Astrocyte (in vitro differentiated cells and primary cell): ENCODE measurements around the gene PPP1R7. TPM values are rescaled to one million over a fixed set of nuclear protein-coding genes. Genes with fewer than 3 reads are reported as not detected.

Experiments
- DNase-seq: peaks from one replicate; pipeline ENCODE4 v3.0.0-alpha.2; 2010; ENCODE audit warnings: low read depth
- FAIRE-seq: peaks from 2 replicates; lab custom pipeline; 2011; peaks lifted over from hg19 to GRCh38; lab: Jason Lieb, UNC
- H2AFZ ChIP-seq: 2 replicates; pipeline ENCODE4 v1.6.0; 2012; ENCODE audit warnings: low read depth, low read length, inconsistent platforms
- H3K27ac ChIP-seq: 2 replicates; pipeline ENCODE4 v1.5.1; 2011; ENCODE audit warnings: low read depth, low read length, inconsistent platforms
- H3K27me3 ChIP-seq: 2 replicates; pipeline ENCODE4 v1.6.0; 2011; ENCODE audit warnings: low read length, inconsistent platforms; ENCODE audit not compliant: insufficient read depth
- H3K36me3 ChIP-seq: 2 replicates; pipeline ENCODE4 v1.5.1; 2011; ENCODE audit warnings: low read length, inconsistent platforms; ENCODE audit not compliant: insufficient read depth
- H3K4me1 ChIP-seq: 2 replicates; pipeline ENCODE4 v1.5.1; 2011; ENCODE audit warnings: low read length, inconsistent platforms; ENCODE audit not compliant: insufficient read depth
- H3K4me2 ChIP-seq: 2 replicates; pipeline ENCODE4 v1.6.0; 2012; ENCODE audit warnings: low read length, inconsistent platforms
- H3K4me3 ChIP-seq: 2 replicates; pipeline ENCODE4 v1.5.1; 2011; ENCODE audit warnings: low read depth, mild to moderate bottlenecking, low read length, inconsistent platforms; ENCODE audit not compliant: insufficient read depth
- H3K79me2 ChIP-seq: 2 replicates; pipeline ENCODE4 v1.6.0; 2012; ENCODE audit warnings: mild to moderate bottlenecking, low read length, inconsistent platforms; ENCODE audit not compliant: insufficient read depth
- H3K9ac ChIP-seq: 2 replicates; pipeline ENCODE4 v1.6.0; 2012; ENCODE audit warnings: mild to moderate bottlenecking, low read length, inconsistent platforms
- H3K9me3 ChIP-seq: 2 replicates; pipeline ENCODE4 v1.5.1; 2012; ENCODE audit warnings: low read depth, mild to moderate bottlenecking, low read length, inconsistent platforms; ENCODE audit not compliant: insufficient read depth
- H4K20me1 ChIP-seq: 2 replicates; pipeline ENCODE4 v1.6.0; 2012; ENCODE audit warnings: low read length, inconsistent platforms; ENCODE audit not compliant: insufficient read depth
- H3K27ac Mint-ChIP-seq: one replicate; pipeline ENCODE4 v1.8.0; 2021; ENCODE audit warnings: mild to moderate bottlenecking, mixed read lengths; ENCODE audit not compliant: unreplicated experiment
- H3K27me3 Mint-ChIP-seq: one replicate; pipeline ENCODE4 v1.8.0; 2021; ENCODE audit warnings: low read depth, mixed read lengths; ENCODE audit not compliant: unreplicated experiment
- H3K36me3 Mint-ChIP-seq: one replicate; pipeline ENCODE4 v1.8.0; 2021; ENCODE audit warnings: low read depth, mixed read lengths; ENCODE audit not compliant: unreplicated experiment
- H3K4me1 Mint-ChIP-seq: one replicate; pipeline ENCODE4 v1.8.0; 2021; ENCODE audit warnings: low read depth, mixed read lengths; ENCODE audit not compliant: unreplicated experiment
- H3K4me3 Mint-ChIP-seq: one replicate; pipeline ENCODE4 v1.8.0; 2021; ENCODE audit warnings: mild to moderate bottlenecking, moderate library complexity, mixed read lengths; ENCODE audit not compliant: unreplicated experiment
- H3K9me3 Mint-ChIP-seq: one replicate; pipeline ENCODE4 v1.8.0; 2021; ENCODE audit warnings: mild to moderate bottlenecking, mixed read lengths; ENCODE audit not compliant: unreplicated experiment
- EZH2 ChIP-seq: IDR thresholded peaks from 2 replicates; pipeline ENCODE4 v1.6.1; 2012; ENCODE audit warnings: mild to moderate bottlenecking, low read length, inconsistent platforms; ENCODE audit not compliant: insufficient read depth
- total RNA-seq: library from RNA; stranded (reverse); gene quantifications from 2 replicates; pipeline ENCODE4 v1.2.1, GENCODE V29; 2021
- TF ChIP-seq, protein P1 (sequence below): IDR thresholded peaks from 2 replicates; pipeline ENCODE4 v1.5.1; 2011; ENCODE audit warnings: low read depth, mild to moderate bottlenecking, inconsistent platforms, low read length, moderate library complexity; ENCODE audit not compliant: insufficient read depth

Gene PPP1R7
- total RNA-seq, 1 donor from 2014 or later: 53.4 TPM

DNA sequence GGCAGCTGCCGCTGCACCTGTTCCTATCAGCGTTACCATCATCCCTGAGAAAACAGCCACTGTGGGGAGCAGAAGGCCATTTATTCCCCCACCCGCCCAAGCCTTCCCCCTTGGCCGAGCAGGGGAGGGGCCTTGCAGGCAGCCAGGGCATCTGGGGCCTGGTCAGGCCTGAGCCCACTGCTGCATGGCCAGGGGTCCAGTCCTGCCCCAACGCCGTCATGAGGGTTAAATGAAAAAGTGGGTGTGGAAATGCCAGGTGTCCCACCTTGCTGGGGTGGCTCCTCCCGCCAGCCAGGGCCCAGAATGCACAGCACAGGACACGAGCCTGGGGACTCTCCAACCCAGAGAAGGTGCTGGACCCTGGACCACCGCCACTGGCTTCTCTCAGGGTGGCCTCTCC is 52.4 kb downstream of the PPP1R7 start:
- no peaks in the 10 kb centered on the region for H3K36me3 Mint-ChIP-seq
- no peak overlapping the region for H3K4me3 Mint-ChIP-seq
- Histone ChIP-seq H3K4me1 (no peaks in the 10 kb centered on the region), H3K27ac (no peak overlapping the region), H2AFZ (no peak overlapping the region), H4K20me1 (no peaks in the 10 kb centered on the region), H3K9me3 (no peaks in the 10 kb centered on the region), H3K4me3 (no peak overlapping the region), H3K9ac (no peak overlapping the region), H3K79me2 (no peaks in the 10 kb centered on the region), H3K4me2 (no peak overlapping the region), H3K36me3 (no peaks in the 10 kb centered on the region), H3K27me3 (peaks cover 5% of the 10 kb centered on the region)
- no peak for DNase-seq
- peaks cover 17% of the 10 kb centered on the region for H3K27me3 Mint-ChIP-seq
- no peak for FAIRE-seq
- H3K27ac Mint-ChIP-seq: no peak overlapping the region
- no peaks in the 10 kb centered on the region for H3K4me1 Mint-ChIP-seq
- H3K9me3 Mint-ChIP-seq: no peaks in the 10 kb centered on the region
- TF ChIP-seq EZH2: no peak
- TF ChIP-seq, protein P1, sequence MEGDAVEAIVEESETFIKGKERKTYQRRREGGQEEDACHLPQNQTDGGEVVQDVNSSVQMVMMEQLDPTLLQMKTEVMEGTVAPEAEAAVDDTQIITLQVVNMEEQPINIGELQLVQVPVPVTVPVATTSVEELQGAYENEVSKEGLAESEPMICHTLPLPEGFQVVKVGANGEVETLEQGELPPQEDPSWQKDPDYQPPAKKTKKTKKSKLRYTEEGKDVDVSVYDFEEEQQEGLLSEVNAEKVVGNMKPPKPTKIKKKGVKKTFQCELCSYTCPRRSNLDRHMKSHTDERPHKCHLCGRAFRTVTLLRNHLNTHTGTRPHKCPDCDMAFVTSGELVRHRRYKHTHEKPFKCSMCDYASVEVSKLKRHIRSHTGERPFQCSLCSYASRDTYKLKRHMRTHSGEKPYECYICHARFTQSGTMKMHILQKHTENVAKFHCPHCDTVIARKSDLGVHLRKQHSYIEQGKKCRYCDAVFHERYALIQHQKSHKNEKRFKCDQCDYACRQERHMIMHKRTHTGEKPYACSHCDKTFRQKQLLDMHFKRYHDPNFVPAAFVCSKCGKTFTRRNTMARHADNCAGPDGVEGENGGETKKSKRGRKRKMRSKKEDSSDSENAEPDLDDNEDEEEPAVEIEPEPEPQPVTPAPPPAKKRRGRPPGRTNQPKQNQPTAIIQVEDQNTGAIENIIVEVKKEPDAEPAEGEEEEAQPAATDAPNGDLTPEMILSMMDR: no peak

DNA sequence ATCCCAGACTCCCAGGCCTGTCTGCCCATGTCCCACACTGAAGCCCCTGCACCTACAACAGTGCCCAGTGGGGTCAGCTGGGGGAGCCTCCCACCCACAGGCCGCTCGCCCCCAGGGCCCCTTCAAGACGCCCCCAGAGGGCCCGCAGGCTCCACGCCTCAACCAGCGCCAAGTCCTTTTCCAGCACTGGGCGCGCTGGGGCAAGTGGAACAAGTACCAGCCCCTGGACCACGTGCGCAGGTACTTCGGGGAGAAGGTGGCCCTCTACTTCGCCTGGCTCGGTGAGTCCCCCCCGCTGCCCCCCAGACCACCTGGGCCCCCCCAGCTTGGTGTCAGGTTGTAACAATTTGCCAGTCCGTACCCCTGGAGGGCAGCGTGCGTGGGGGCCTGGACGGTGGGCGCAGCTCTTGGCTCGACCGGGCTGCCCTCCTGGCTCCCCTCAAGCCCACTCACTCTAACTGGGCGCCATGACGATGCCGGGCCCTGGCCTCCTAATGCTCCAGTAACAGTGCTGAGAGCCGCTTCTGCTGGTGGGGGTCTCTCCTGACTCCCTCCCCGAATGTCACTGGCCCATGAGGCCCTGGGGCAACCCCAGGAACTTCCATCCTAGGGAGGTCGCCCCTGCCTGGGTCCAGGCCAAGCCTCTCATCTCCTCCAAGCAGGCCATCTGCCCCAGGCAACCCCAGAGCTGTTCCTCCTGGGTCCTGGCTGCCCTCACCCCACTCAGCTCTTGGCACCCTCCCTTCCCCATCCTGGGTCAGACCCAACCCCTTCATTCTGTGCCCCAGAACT is 53.1 kb downstream of the PPP1R7 start:
- Histone ChIP-seq H2AFZ (no peak overlapping the region), H3K4me1 (no peaks in the 10 kb centered on the region), H3K9ac (no peak overlapping the region), H3K36me3 (no peaks in the 10 kb centered on the region), H3K9me3 (no peaks in the 10 kb centered on the region), H3K27ac (no peak overlapping the region), H3K79me2 (no peaks in the 10 kb centered on the region), H4K20me1 (no peaks in the 10 kb centered on the region), H3K4me2 (no peak overlapping the region), H3K4me3 (no peak overlapping the region), H3K27me3 (peaks cover 5% of the 10 kb centered on the region)
- Mint-ChIP-seq H3K27me3 (peaks cover 11% of the 10 kb centered on the region), H3K27ac (no peak overlapping the region), H3K4me1 (no peaks in the 10 kb centered on the region), H3K9me3 (no peaks in the 10 kb centered on the region), H3K4me3 (no peak overlapping the region), H3K36me3 (no peaks in the 10 kb centered on the region)
- DNase-seq: no peak
- FAIRE-seq: no peak
- TF ChIP-seq, protein P1: no peak
- TF ChIP-seq EZH2: no peak

DNA sequence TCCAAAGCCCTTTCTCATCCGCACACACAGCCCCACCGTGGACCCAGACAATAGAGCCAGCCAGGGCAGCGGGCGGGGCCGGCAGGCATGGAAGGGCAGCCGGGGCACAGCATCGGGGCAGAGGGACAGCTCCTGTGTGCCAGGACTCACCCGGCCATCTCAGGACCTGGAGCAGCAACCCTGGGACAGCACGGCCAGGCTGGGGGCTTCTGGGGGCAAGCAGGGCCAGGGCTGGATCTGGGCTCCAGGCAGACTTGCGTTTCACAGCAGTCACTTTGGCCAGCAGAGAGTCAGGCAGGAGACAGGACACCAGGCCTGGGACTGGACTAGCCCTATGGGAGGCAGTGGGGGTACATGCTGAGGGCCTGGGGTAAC is 53.7 kb downstream of the PPP1R7 start:
- H3K4me3 Mint-ChIP-seq: no peak overlapping the region
- FAIRE-seq: no peak
- no peak overlapping the region for H3K27ac Mint-ChIP-seq
- Histone ChIP-seq H3K4me1 (no peaks in the 10 kb centered on the region), H2AFZ (no peak overlapping the region), H3K9ac (no peak overlapping the region), H3K79me2 (no peaks in the 10 kb centered on the region), H3K27me3 (no peaks in the 10 kb centered on the region), H4K20me1 (no peaks in the 10 kb centered on the region), H3K9me3 (no peaks in the 10 kb centered on the region), H3K4me2 (no peak overlapping the region), H3K27ac (no peak overlapping the region), H3K36me3 (no peaks in the 10 kb centered on the region), H3K4me3 (no peak overlapping the region)
- no peak for DNase-seq
- TF ChIP-seq, protein P1: no peak
- no peak for TF ChIP-seq EZH2
- no peaks in the 10 kb centered on the region for H3K36me3 Mint-ChIP-seq
- H3K27me3 Mint-ChIP-seq: peaks cover 5% of the 10 kb centered on the region
- H3K9me3 Mint-ChIP-seq: no peaks in the 10 kb centered on the region
- H3K4me1 Mint-ChIP-seq: no peaks in the 10 kb centered on the region
